ENCODE results near the gene KCNJ6.

GRCh38 chr21:37595944-37596343, 320.3 kb downstream of the KCNJ6 start:
- TF ChIP-seq, protein P1, sequence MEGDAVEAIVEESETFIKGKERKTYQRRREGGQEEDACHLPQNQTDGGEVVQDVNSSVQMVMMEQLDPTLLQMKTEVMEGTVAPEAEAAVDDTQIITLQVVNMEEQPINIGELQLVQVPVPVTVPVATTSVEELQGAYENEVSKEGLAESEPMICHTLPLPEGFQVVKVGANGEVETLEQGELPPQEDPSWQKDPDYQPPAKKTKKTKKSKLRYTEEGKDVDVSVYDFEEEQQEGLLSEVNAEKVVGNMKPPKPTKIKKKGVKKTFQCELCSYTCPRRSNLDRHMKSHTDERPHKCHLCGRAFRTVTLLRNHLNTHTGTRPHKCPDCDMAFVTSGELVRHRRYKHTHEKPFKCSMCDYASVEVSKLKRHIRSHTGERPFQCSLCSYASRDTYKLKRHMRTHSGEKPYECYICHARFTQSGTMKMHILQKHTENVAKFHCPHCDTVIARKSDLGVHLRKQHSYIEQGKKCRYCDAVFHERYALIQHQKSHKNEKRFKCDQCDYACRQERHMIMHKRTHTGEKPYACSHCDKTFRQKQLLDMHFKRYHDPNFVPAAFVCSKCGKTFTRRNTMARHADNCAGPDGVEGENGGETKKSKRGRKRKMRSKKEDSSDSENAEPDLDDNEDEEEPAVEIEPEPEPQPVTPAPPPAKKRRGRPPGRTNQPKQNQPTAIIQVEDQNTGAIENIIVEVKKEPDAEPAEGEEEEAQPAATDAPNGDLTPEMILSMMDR (IDR thresholded peaks at IDR 0.05 in 2 of 3, conservative IDR thresholded peaks at IDR 0.05 in 1 of 3; ENCODE audit: control insufficient read depth in 2 of 3, extremely low read depth in 1 of 3, insufficient read depth in 1 of 3, low read depth in 3 of 3, low read length in 3 of 3), result no peak
- TF ChIP-seq TAF1 (IDR thresholded peaks at IDR 0.05; ENCODE audit: borderline replicate concordance, low read depth, low read length) (no peak), POLR2A (IDR thresholded peaks at IDR 0.05; ENCODE audit: low read depth, low read length) (no peak), SPI1 (IDR thresholded peaks at IDR 0.05; ENCODE audit: borderline replicate concordance, insufficient read depth, low read depth, low read length) (no peak)
- TF ChIP-seq, protein P2, sequence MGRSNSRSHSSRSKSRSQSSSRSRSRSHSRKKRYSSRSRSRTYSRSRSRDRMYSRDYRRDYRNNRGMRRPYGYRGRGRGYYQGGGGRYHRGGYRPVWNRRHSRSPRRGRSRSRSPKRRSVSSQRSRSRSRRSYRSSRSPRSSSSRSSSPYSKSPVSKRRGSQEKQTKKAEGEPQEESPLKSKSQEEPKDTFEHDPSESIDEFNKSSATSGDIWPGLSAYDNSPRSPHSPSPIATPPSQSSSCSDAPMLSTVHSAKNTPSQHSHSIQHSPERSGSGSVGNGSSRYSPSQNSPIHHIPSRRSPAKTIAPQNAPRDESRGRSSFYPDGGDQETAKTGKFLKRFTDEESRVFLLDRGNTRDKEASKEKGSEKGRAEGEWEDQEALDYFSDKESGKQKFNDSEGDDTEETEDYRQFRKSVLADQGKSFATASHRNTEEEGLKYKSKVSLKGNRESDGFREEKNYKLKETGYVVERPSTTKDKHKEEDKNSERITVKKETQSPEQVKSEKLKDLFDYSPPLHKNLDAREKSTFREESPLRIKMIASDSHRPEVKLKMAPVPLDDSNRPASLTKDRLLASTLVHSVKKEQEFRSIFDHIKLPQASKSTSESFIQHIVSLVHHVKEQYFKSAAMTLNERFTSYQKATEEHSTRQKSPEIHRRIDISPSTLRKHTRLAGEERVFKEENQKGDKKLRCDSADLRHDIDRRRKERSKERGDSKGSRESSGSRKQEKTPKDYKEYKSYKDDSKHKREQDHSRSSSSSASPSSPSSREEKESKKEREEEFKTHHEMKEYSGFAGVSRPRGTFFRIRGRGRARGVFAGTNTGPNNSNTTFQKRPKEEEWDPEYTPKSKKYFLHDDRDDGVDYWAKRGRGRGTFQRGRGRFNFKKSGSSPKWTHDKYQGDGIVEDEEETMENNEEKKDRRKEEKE (IDR thresholded peaks at IDR 0.05), result no peak

Data from GM12878 (cell line).